H1 (cell line): ENCODE measurements around the gene CAMK2B. TPM values are rescaled to one million over a fixed set of nuclear protein-coding genes. Genes with fewer than 3 reads are reported as not detected.

Experiments
- CTCF ChIA-PET: fragments of 300-600 bp; sonication (Branson Sonifier 250); formaldehyde crosslinking; loops from one replicate; lab custom pipeline; 2021; ENCODE audit not compliant: partially characterized antibody; lab: Charles Lee
- POLR2A ChIA-PET: fragments of 300-600 bp; sonication (Branson Sonifier 250); formaldehyde crosslinking; loops from one replicate; lab custom pipeline; 2021; ENCODE audit warnings: inconsistent platforms; ENCODE audit not compliant: partially characterized antibody; lab: Charles Lee
- DNase-seq, 2 experiments: peaks; one replicate each; pipeline versions ENCODE4 v3.0.0 to v3.0.0-alpha.2; 2010 to 2022; ENCODE audit warnings: low spot score in 2 of 2, low read depth in 1 of 2, mixed read lengths in 1 of 2
- FAIRE-seq: peaks from 2 replicates; lab custom pipeline; 2011; peaks lifted over from hg19 to GRCh38; lab: Jason Lieb, UNC
- H2AFZ ChIP-seq: 2 replicates; pipeline ENCODE4 v1.8.1; 2012; ENCODE audit warnings: low read length, inconsistent platforms
- H2AK5ac ChIP-seq: 2 replicates; pipeline ENCODE4 v1.6.1; 2013; ENCODE audit warnings: low read depth, low read length
- H2BK120ac ChIP-seq: replicated peaks from 2 replicates; pipeline ENCODE3; 2013; ENCODE audit warnings: low read depth, low read length, inconsistent platforms
- H2BK12ac ChIP-seq: 2 replicates; pipeline ENCODE4 v1.6.1; 2013; ENCODE audit warnings: low read depth, low read length
- H2BK15ac ChIP-seq: 2 replicates; pipeline ENCODE4 v1.6.1; 2013; ENCODE audit warnings: low read length
- H2BK20ac ChIP-seq: 2 replicates; pipeline ENCODE4 v1.6.1; 2013; ENCODE audit warnings: low read length
- H2BK5ac ChIP-seq: 2 replicates; pipeline ENCODE4 v1.6.1; 2013; ENCODE audit warnings: low read depth, low read length
- H3K14ac ChIP-seq: 2 replicates; pipeline ENCODE4 v1.6.1; 2013; ENCODE audit warnings: inconsistent platforms; ENCODE audit not compliant: insufficient read length
- H3K18ac ChIP-seq: 2 replicates; pipeline ENCODE4 v1.6.1; 2013; ENCODE audit warnings: low read length; ENCODE audit errors: extremely low read depth
- H3K23ac ChIP-seq: 2 replicates; pipeline ENCODE4 v1.6.1; 2013; ENCODE audit warnings: inconsistent platforms; ENCODE audit not compliant: insufficient read length
- H3K23me2 ChIP-seq: 2 replicates; pipeline ENCODE4 v1.6.1; 2013; ENCODE audit warnings: low read depth, low read length
- H3K27ac ChIP-seq: 2 replicates; pipeline ENCODE4 v1.6.1; 2011; ENCODE audit warnings: low read depth, low read length, inconsistent platforms
- H3K27me3 ChIP-seq, 4 experiments: replicated peaks in 1 of 4; 1 replicate in 1 of 4; 2 replicates in 3 of 4; pipeline versions ENCODE4 v1.6.1 to v1.8.1; 2011 to 2013; ENCODE audit warnings: low read length in 3 of 4, mild to moderate bottlenecking in 3 of 4, inconsistent platforms in 2 of 4, mixed read lengths in 2 of 4, moderate library complexity in 1 of 4; ENCODE audit not compliant: control insufficient read depth in 3 of 4, insufficient read depth in 3 of 4; ENCODE audit errors: extremely low read depth in 1 of 4
- H3K36me3 ChIP-seq, 4 experiments: 2 replicates each; pipeline versions ENCODE4 v1.6.1 to v1.8.1; 2011 to 2013; ENCODE audit warnings: mild to moderate bottlenecking in 4 of 4, low read length in 3 of 4, moderate library complexity in 2 of 4, control low read depth in 1 of 4, inconsistent platforms in 1 of 4; ENCODE audit not compliant: insufficient read depth in 4 of 4, control insufficient read depth in 2 of 4
- H3K4ac ChIP-seq: replicated peaks from 2 replicates; pipeline ENCODE3; 2013; ENCODE audit warnings: low read length, low read depth, mixed read lengths, inconsistent platforms; ENCODE audit not compliant: insufficient read length
- H3K4me1 ChIP-seq, 4 experiments: replicated peaks in 1 of 4; 1 replicate in 1 of 4; 2 replicates in 3 of 4; pipeline versions ENCODE4 v1.6.1 to v1.8.1; 2011 to 2013; ENCODE audit warnings: low read length in 3 of 4, inconsistent platforms in 2 of 4, mixed read lengths in 1 of 4; ENCODE audit not compliant: insufficient read depth in 4 of 4, control insufficient read depth in 3 of 4
- H3K4me2 ChIP-seq, 2 experiments: 2 replicates each; pipeline versions ENCODE4 v1.6.1 to v1.8.1; 2011 to 2013; ENCODE audit warnings: low read depth in 2 of 2, low read length in 2 of 2, control low read depth in 1 of 2, inconsistent platforms in 1 of 2, mild to moderate bottlenecking in 1 of 2; ENCODE audit not compliant: insufficient read depth in 1 of 2
- H3K4me3 ChIP-seq, 4 experiments: fragments of 200-600, 300-600 bp in 1 of 4; sonication (generic), shearing (Covaris generic), sonication (Bioruptor Twin) in 1 of 4; 2 replicates each; pipeline versions ENCODE4 v1.5.1 to v1.8.1; 2011 to 2016; ENCODE audit warnings: low read length in 4 of 4, low read depth in 3 of 4, control low read depth in 2 of 4, inconsistent platforms in 2 of 4, mild to moderate bottlenecking in 2 of 4, mixed read lengths in 1 of 4, moderate library complexity in 1 of 4; ENCODE audit not compliant: insufficient read depth in 2 of 4; ENCODE audit errors: extremely low read depth in 1 of 4
- H3K56ac ChIP-seq: replicated peaks from 2 replicates; pipeline ENCODE3; 2013; ENCODE audit warnings: low read depth, mild to moderate bottlenecking, mixed read lengths, low read length, inconsistent platforms; ENCODE audit not compliant: insufficient read length
- H3K79me1 ChIP-seq: 2 replicates; pipeline ENCODE4 v1.6.1; 2013; ENCODE audit warnings: low read depth, low read length, control low read depth
- H3K79me2 ChIP-seq, 2 experiments: 2 replicates each; pipeline versions ENCODE4 v1.6.1 to v1.8.1; 2012 to 2013; ENCODE audit warnings: low read length in 2 of 2, mild to moderate bottlenecking in 2 of 2, inconsistent platforms in 1 of 2; ENCODE audit not compliant: insufficient read depth in 2 of 2, control insufficient read depth in 1 of 2
- H3K9ac ChIP-seq, 4 experiments: replicated peaks in 1 of 4; 1 replicate in 1 of 4; 2 replicates in 3 of 4; pipeline versions ENCODE4 v1.6.1 to v1.8.1; 2011 to 2013; ENCODE audit warnings: low read depth in 3 of 4, low read length in 3 of 4, control low read depth in 2 of 4, mild to moderate bottlenecking in 2 of 4, moderate library complexity in 2 of 4, inconsistent platforms in 1 of 4; ENCODE audit errors: extremely low read depth in 1 of 4
- H3K9me3 ChIP-seq, 2 experiments: 2 replicates each; pipeline versions ENCODE4 v1.6.1 to v1.8.1; 2012 to 2013; ENCODE audit warnings: mild to moderate bottlenecking in 2 of 2, moderate library complexity in 2 of 2, control low read depth in 1 of 2, inconsistent platforms in 1 of 2, low read depth in 1 of 2, low read length in 1 of 2, mixed read lengths in 1 of 2; ENCODE audit not compliant: insufficient read depth in 2 of 2
- H4K20me1 ChIP-seq, 2 experiments: replicated peaks in 1 of 2; 2 replicates each; pipeline versions ENCODE3 to v1.8.1; 2011 to 2013; ENCODE audit warnings: inconsistent platforms in 2 of 2, low read length in 2 of 2, mild to moderate bottlenecking in 1 of 2; ENCODE audit not compliant: insufficient read depth in 2 of 2, control insufficient read depth in 1 of 2
- H4K5ac ChIP-seq: 2 replicates; pipeline ENCODE4 v1.6.1; 2013; ENCODE audit warnings: low read length, low read depth, mixed read lengths, inconsistent platforms; ENCODE audit not compliant: insufficient read length
- H4K8ac ChIP-seq: 2 replicates; pipeline ENCODE4 v1.8.0; 2013; ENCODE audit warnings: mild to moderate bottlenecking, moderate library complexity, low read length, inconsistent platforms; ENCODE audit not compliant: insufficient read depth; ENCODE audit errors: extremely low read depth
- H4K91ac ChIP-seq: replicated peaks from 2 replicates; pipeline ENCODE3; 2013; ENCODE audit warnings: low read length, mixed read lengths, inconsistent platforms; ENCODE audit not compliant: insufficient read length
- CHD1 ChIP-seq: IDR thresholded peaks from 2 replicates; pipeline ENCODE4 v1.6.1; 2012; ENCODE audit warnings: low read depth, low read length, improper control_type of control experiment
- CREB1 ChIP-seq: IDR thresholded peaks from 2 replicates; pipeline ENCODE4 v1.6.1; 2012; ENCODE audit warnings: inconsistent platforms
- FOSL1 ChIP-seq: IDR thresholded peaks from 2 replicates; pipeline ENCODE4 v1.6.1; 2011; ENCODE audit warnings: mild to moderate bottlenecking, low read depth, low read length, moderate library complexity; ENCODE audit not compliant: insufficient read depth
- HDAC6 ChIP-seq: IDR thresholded peaks from one replicate; pipeline ENCODE4 v1.7.1; 2012; ENCODE audit warnings: low read depth, mild to moderate bottlenecking, inconsistent platforms, low read length, moderate library complexity
- KDM1A ChIP-seq: fragments of 200-600, 300-600 bp; sonication (generic); IDR thresholded peaks from 2 replicates; pipeline ENCODE4 v1.7.1; 2016; ENCODE audit warnings: mild to moderate bottlenecking, low read length, borderline replicate concordance
- PHF8 ChIP-seq: fragments of 200-600 bp; sonication (generic); conservative IDR thresholded peaks from 2 replicates; pipeline ENCODE4 v1.7.1; 2012; ENCODE audit warnings: low read depth, mild to moderate bottlenecking, inconsistent platforms, low read length, moderate library complexity
- SP2 ChIP-seq: IDR thresholded peaks from 2 replicates; pipeline ENCODE4 v1.6.1; 2012; ENCODE audit warnings: mild to moderate bottlenecking, low read length, inconsistent platforms
- SRF ChIP-seq: IDR thresholded peaks from 2 replicates; pipeline ENCODE4 v1.6.1; 2011; ENCODE audit warnings: mild to moderate bottlenecking, low read depth, low read length, moderate library complexity
- TAF1 ChIP-seq: IDR thresholded peaks from 2 replicates; pipeline ENCODE4 v1.6.1; 2011; ENCODE audit warnings: mild to moderate bottlenecking, low read depth, low read length
- TBP ChIP-seq: IDR thresholded peaks from 2 replicates; pipeline ENCODE4 v1.6.1; 2011; ENCODE audit warnings: low read depth, low read length, improper control_type of control experiment
- ZNF274 ChIP-seq: IDR thresholded peaks from 2 replicates; pipeline ENCODE4 v1.7.0; 2012; ENCODE audit warnings: low read length, borderline replicate concordance; ENCODE audit errors: extremely low read depth
- WGBS, 2 experiments: shearing (Covaris generic) in 1 of 2; methylation state at CpG; one replicate each; pipeline versions ENCODE4 v1.1.6 to v1.1.7; 2013 to 2015; ENCODE audit warnings: low lambda C conversion rate in 2 of 2, mixed read lengths in 2 of 2, inconsistent platforms in 1 of 2, low coverage in 1 of 2, missing lambda C conversion rate in 1 of 2; ENCODE audit not compliant: insufficient replicate concordance in 2 of 2, insufficient coverage in 1 of 2, insufficient read length in 1 of 2; ENCODE audit errors: extremely low coverage in 1 of 2, missing lambda C conversion rate in 1 of 2; 5-methylcytosine and 5-hydroxymethylcytosine counted together
- polyA plus RNA-seq, 7 experiments: library from polyadenylated mRNA; depleted of rRNA in 3 of 7; stranded (reverse) in 5 of 7; unstranded in 2 of 7; fragments of >200 nt in 5 of 7; fragments of 200-250 nt in 2 of 7; gene quantifications; 1 replicate in 5 of 7; 2 replicates in 1 of 7; 4 replicates in 1 of 7; pipeline versions ENCODE4 v1.2.1 to v1.2.3, GENCODE V29; 2011 to 2013; ENCODE audit warnings: missing spikeins in 2 of 7, mixed read lengths in 2 of 7
- total RNA-seq: library from RNA; stranded (reverse); fragmentation: NEBNext Ultra II Directional; extraction: Animal tissue kit (Norgen Biotek cat#: 25700); gene quantifications from 2 replicates; pipeline ENCODE4 v1.2.1, GENCODE V29; 2021
- TF ChIP-seq, protein P1 (sequence below): IDR thresholded peaks from 2 replicates; pipeline ENCODE4 v1.6.1; 2012; ENCODE audit warnings: inconsistent platforms

Gene CAMK2B
- total and polyA plus RNA-seq, 2 of the 8 experiments (the other 6 are each of a cell fraction or from before 2014, with no cell fraction given): 0.05 to 0.15 TPM

DNA sequence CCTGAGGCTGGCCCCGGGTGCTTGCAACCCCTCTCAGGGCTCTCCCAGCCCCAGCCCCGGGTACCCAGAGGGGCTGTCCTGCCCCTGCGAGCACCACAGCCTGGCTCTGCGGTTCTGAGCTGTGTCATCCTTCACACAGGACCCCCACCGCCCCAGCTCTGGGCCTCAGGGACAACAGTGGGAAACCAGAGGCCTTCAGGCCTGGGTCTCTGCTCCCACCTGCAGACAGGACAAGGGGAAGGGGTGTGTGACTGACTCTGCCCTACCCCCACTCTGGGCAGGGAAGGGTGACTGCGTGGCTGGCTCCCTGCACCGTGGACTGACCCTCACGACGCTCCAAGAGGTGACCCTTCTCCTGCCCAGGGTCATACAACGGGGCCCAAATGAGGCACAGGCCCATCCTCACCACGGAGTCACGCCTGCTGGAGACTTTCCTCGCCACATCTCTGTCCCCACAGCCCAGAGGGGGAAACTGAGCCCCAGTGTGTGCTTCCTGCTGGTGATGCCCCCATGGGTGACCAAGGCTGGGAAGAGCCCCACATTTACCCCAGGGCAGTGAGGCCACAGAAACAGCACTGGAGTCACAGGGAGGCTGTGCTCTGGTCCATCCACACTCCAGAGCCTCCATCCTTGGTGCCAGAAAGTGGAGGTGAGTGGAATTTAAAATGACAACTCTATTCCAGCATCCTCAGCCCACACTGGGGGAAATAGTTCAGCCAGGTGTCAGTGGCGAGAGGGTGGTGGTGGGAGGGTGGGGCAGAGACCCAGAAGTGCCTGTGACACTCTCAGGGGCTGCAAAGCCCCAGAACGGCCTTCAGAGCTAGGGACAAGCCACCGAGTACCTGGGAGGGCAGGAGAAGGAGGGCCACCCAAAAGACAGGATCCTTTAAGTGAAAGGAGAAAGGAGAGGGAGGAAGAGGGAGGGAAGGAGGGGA is 13.6 kb downstream of the CAMK2B start:
- H4K20me1 ChIP-seq: peaks cover 0 to 1% of the 10 kb centered on the region in 2 experiments
- DNase-seq: no peak
- no peak overlapping the region for H2AFZ ChIP-seq
- WGBS, 2 experiments: 82% methylated on average over 15 of the region's 16 CpGs; no CpG with 5 or more reads in 1 of the 2 experiments
- no peak overlapping the region for H3K4me3 ChIP-seq
- no peak overlapping the region for H3K4ac ChIP-seq
- peaks cover 0 to 8% (median 6%) of the 10 kb centered on the region in 4 experiments; a peak in 4 of 7 replicates for H3K4me1 ChIP-seq
- H3K23me2 ChIP-seq: peaks cover 6% of the 10 kb centered on the region; the same call in 1 of the 2 replicates
- no peaks in the 10 kb centered on the region for H3K9me3 ChIP-seq
- H2AK5ac ChIP-seq: no peak overlapping the region
- H3K4me2 ChIP-seq: no peak overlapping the region
- no peak overlapping the region for H3K18ac ChIP-seq
- CTCF ChIA-PET: no interaction called here
- no peak overlapping the region for H3K9ac ChIP-seq
- no peak overlapping the region for H4K91ac ChIP-seq
- H4K5ac ChIP-seq: no peak overlapping the region
- H3K36me3 ChIP-seq: no peaks in the 10 kb centered on the region
- H2BK120ac ChIP-seq: no peak overlapping the region
- no peak overlapping the region for H2BK15ac ChIP-seq
- POLR2A ChIA-PET: no interaction called here
- no peak overlapping the region for H3K14ac ChIP-seq
- no peak overlapping the region for H4K8ac ChIP-seq
- H2BK12ac ChIP-seq: no peak overlapping the region
- H3K79me1 ChIP-seq: no peaks in the 10 kb centered on the region
- no peak overlapping the region for H3K56ac ChIP-seq
- no peak for FAIRE-seq
- no peak overlapping the region for H3K27ac ChIP-seq
- no peaks in the 10 kb centered on the region for H3K79me2 ChIP-seq
- no peak overlapping the region for H3K23ac ChIP-seq
- TF ChIP-seq KDM1A (no peak), TAF1 (no peak), TBP (no peak), CREB1 (no peak), HDAC6 (no peak), SP2 (no peak), FOSL1 (no peak), CHD1 (no peak), SRF (no peak), ZNF274 (no peak), PHF8 (no peak)
- TF ChIP-seq, protein P1, sequence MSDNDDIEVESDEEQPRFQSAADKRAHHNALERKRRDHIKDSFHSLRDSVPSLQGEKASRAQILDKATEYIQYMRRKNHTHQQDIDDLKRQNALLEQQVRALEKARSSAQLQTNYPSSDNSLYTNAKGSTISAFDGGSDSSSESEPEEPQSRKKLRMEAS: no peak
- no peak overlapping the region for H2BK5ac ChIP-seq
- peaks cover 16 to 31% (median 28%) of the 10 kb centered on the region in 4 experiments; a peak in 6 of 7 replicates for H3K27me3 ChIP-seq
- H2BK20ac ChIP-seq: no peak overlapping the region
